OCI-LY1 (cell line): ENCODE measurements around the gene EEF1AKMT1.

ENCODE experiments used
- EZH2 ChIP-seq: fragments of 200-600 bp; sonication (generic), shearing (Covaris generic); IDR thresholded peaks from 2 replicates; pipeline ENCODE4 v1.8.0; 2017; ENCODE audit warnings: borderline replicate concordance, mixed run types, mild to moderate bottlenecking, antibody characterized with exemption, low read length, moderate library complexity, mixed read lengths
- TF ChIP-seq, protein P1 (sequence below): fragments of 200-600 bp; sonication (generic), shearing (Covaris generic); IDR thresholded peaks from 2 replicates; pipeline ENCODE4 v1.5.1; 2017; ENCODE audit warnings: mild to moderate bottlenecking, antibody characterized with exemption, low read length, moderate library complexity, mixed read lengths

DNA sequence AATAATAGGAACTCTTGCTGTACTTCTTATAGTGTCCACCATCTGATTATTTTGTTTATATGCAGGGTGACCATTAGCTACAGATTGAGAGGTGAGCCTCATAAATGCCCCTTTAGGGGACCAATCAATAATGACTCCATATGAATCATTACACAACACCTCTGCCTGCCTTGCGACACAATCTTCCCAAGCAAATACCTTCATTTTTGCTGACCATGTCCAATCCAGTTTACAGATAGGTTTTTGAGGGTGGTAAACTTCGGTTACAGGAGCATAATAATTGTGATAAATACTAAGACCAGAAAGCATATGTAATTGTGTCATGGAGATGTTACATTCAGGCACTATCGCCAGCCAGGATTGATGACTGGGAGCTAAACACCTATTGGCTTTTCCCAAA, 93.9 kb downstream of the EEF1AKMT1 start:
- TF ChIP-seq, protein P1, sequence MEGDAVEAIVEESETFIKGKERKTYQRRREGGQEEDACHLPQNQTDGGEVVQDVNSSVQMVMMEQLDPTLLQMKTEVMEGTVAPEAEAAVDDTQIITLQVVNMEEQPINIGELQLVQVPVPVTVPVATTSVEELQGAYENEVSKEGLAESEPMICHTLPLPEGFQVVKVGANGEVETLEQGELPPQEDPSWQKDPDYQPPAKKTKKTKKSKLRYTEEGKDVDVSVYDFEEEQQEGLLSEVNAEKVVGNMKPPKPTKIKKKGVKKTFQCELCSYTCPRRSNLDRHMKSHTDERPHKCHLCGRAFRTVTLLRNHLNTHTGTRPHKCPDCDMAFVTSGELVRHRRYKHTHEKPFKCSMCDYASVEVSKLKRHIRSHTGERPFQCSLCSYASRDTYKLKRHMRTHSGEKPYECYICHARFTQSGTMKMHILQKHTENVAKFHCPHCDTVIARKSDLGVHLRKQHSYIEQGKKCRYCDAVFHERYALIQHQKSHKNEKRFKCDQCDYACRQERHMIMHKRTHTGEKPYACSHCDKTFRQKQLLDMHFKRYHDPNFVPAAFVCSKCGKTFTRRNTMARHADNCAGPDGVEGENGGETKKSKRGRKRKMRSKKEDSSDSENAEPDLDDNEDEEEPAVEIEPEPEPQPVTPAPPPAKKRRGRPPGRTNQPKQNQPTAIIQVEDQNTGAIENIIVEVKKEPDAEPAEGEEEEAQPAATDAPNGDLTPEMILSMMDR = no peak
- no peak for TF ChIP-seq EZH2
